HepG2 (cell line): ENCODE data around the gene UCHL3. TPM values are rescaled to one million over a fixed set of nuclear protein-coding genes. Genes with fewer than 3 reads are reported as not detected.

Source experiments
- E2F5 ChIP-seq: sonication (generic); formaldehyde crosslinking; conservative IDR thresholded peaks from 2 replicates; pipeline ENCODE4 v1.4.0; 2020; ENCODE audit warnings: missing genetic modification reagents
- IRF2 ChIP-seq: IDR thresholded peaks from 2 replicates; pipeline ENCODE4 v1.6.1; 2018; ENCODE audit warnings: missing genetic modification reagents, missing compliant biosample characterization
- KDM5B ChIP-seq: sonication (generic); formaldehyde crosslinking; IDR thresholded peaks from 2 replicates; pipeline ENCODE4 v1.4.0; 2020; ENCODE audit warnings: missing genetic modification reagents, mild to moderate bottlenecking, borderline replicate concordance
- KLF13 ChIP-seq: sonication (generic); formaldehyde crosslinking; IDR thresholded peaks from 2 replicates; pipeline ENCODE4 v1.4.0; 2020; ENCODE audit warnings: mild to moderate bottlenecking, missing genetic modification reagents
- LCORL ChIP-seq, 2 experiments: fragments of 450-650 bp in 1 of 2; sonication (generic) in 1 of 2; formaldehyde crosslinking in 1 of 2; IDR thresholded peaks; 2 replicates each; pipeline versions ENCODE4 v1.5.0 to v1.6.1; 2017 to 2020; ENCODE audit warnings: antibody characterized with exemption in 1 of 2, missing genetic modification reagents in 1 of 2
- MIXL1 ChIP-seq: IDR thresholded peaks from 2 replicates; pipeline ENCODE4 v1.6.1; 2016
- PAWR ChIP-seq: sonication (generic); formaldehyde crosslinking; IDR thresholded peaks from 2 replicates; pipeline ENCODE4 v1.4.0; 2020; ENCODE audit warnings: missing genetic modification reagents, mild to moderate bottlenecking, borderline replicate concordance
- RORA ChIP-seq: sonication (generic); formaldehyde crosslinking; IDR thresholded peaks from 2 replicates; pipeline ENCODE4 v1.5.0; 2020; ENCODE audit warnings: mild to moderate bottlenecking, missing genetic modification reagents, moderate library complexity
- SSRP1 ChIP-seq: IDR thresholded peaks from 2 replicates; pipeline ENCODE4 v1.6.1; 2016; ENCODE audit warnings: control low read depth
- ZBTB7A ChIP-seq: sonication (generic); formaldehyde crosslinking; IDR thresholded peaks from 2 replicates; pipeline ENCODE4 v1.8.0; 2022; ENCODE audit warnings: mild to moderate bottlenecking, missing genetic modification reagents
- ZFP91 ChIP-seq: sonication (generic); formaldehyde crosslinking; IDR thresholded peaks from 2 replicates; pipeline ENCODE4 v1.9.0; 2022; ENCODE audit warnings: missing genetic modification reagents, mild to moderate bottlenecking, borderline replicate concordance
- ZMYM3 ChIP-seq: sonication (generic); formaldehyde crosslinking; IDR thresholded peaks from 2 replicates; pipeline ENCODE4 v1.5.1; 2020; ENCODE audit warnings: mild to moderate bottlenecking, missing genetic modification reagents
- ZNF317 ChIP-seq: sonication (generic); formaldehyde crosslinking; IDR thresholded peaks from 2 replicates; pipeline ENCODE4 v1.5.0; 2020; ENCODE audit warnings: mild to moderate bottlenecking, missing genetic modification reagents
- ZNF430 ChIP-seq: sonication (generic); formaldehyde crosslinking; IDR thresholded peaks from 2 replicates; pipeline ENCODE4 v1.9.0; 2021; ENCODE audit warnings: mild to moderate bottlenecking, missing genetic modification reagents
- ZNF605 ChIP-seq: sonication (generic); formaldehyde crosslinking; IDR thresholded peaks from 2 replicates; pipeline ENCODE4 v1.8.0; 2022; ENCODE audit warnings: mild to moderate bottlenecking, missing genetic modification reagents
- ZNF615 ChIP-seq: sonication (generic); formaldehyde crosslinking; IDR thresholded peaks from 2 replicates; pipeline ENCODE4 v1.5.0; 2020; ENCODE audit warnings: mild to moderate bottlenecking, missing genetic modification reagents, borderline replicate concordance
- ZNF646 ChIP-seq: sonication (generic); formaldehyde crosslinking; IDR thresholded peaks from 2 replicates; pipeline ENCODE4 v1.9.0; 2021; ENCODE audit warnings: mild to moderate bottlenecking, missing genetic modification reagents
- ZNF878 ChIP-seq: sonication (generic); formaldehyde crosslinking; IDR thresholded peaks from 2 replicates; pipeline ENCODE4 v1.8.1; 2023; ENCODE audit warnings: mild to moderate bottlenecking, missing genetic modification reagents, moderate library complexity
- polyA plus RNA-seq, 8 experiments: library from polyadenylated mRNA; depleted of rRNA in 3 of 8; stranded (reverse) in 7 of 8; unstranded in 1 of 8; fragments of >200 nt; fragmentation: Illumina TruSeq in 4 of 8; extraction: Trizol in 4 of 8; gene quantifications; 2 replicates each; pipeline versions ENCODE4 v1.2.1 to v1.2.3, GENCODE V29; 2011 to 2016; ENCODE audit warnings: low read depth in 4 of 8, missing spikeins in 1 of 8, mixed read lengths in 1 of 8; ENCODE audit not compliant: insufficient read depth in 1 of 8
- total RNA-seq, 5 experiments: library from RNA; depleted of rRNA; stranded (reverse); fragments of >200 nt; fragmentation: Illumina TruSeq; extraction: Trizol; gene quantifications; 2 replicates each; pipeline ENCODE4 v1.2.3, GENCODE V29; 2016; ENCODE audit warnings: low read depth in 1 of 5

Gene UCHL3
- total and polyA plus RNA-seq, 2 of the 13 experiments (the other 11 are each of a cell fraction or from before 2014, with no cell fraction given) = 36.2 to 93.3 TPM

- TF ChIP-seq KDM5B (CRISPR knock-in tag) = peak; percentile 91; the same call in 1 of the 2 replicates
- TF ChIP-seq ZNF615 (CRISPR knock-in tag) = peak; percentile 49; the same call in 1 of the 2 replicates
- peak; percentile 76; the same call in 1 of the 2 replicates for TF ChIP-seq ZFP91 (CRISPR knock-in tag)
- peak; percentile 83 for TF ChIP-seq ZNF878
- no peak for TF ChIP-seq SSRP1 (CRISPR knock-in tag)
- TF ChIP-seq RORA = no peak
- TF ChIP-seq IRF2 (CRISPR knock-in tag) = peak; percentile 44; the same call in 1 of the 2 replicates
- 0 out of 2 replicates have a peak, but pooled peaks have one; percentile 17 for TF ChIP-seq ZNF317 (CRISPR knock-in tag)
- peak; percentile 8; the same call in 1 of the 2 replicates for TF ChIP-seq MIXL1
- TF ChIP-seq ZBTB7A = no peak
- no peak for TF ChIP-seq ZNF430 (CRISPR knock-in tag)
- no peak for TF ChIP-seq E2F5 (CRISPR knock-in tag)
- TF ChIP-seq ZMYM3 (CRISPR knock-in tag) = no peak
- 0 out of 2 replicates have a peak, but pooled peaks have one; percentile 67 for TF ChIP-seq PAWR (CRISPR knock-in tag)
- 0 out of 2 replicates have a peak, but pooled peaks have one; percentile 32 for TF ChIP-seq ZNF605 (CRISPR knock-in tag)
- no peak for TF ChIP-seq KLF13 (CRISPR knock-in tag)
- TF ChIP-seq LCORL (IDR thresholded peaks at IDR 0.05) = peak; percentile 49; the same call in 1 of the 2 replicates
- TF ChIP-seq LCORL (CRISPR knock-in tag; IDR thresholded peaks at IDR 0.05) = peak; percentile 70
- TF ChIP-seq ZNF646 = no peak
Observed at GRCh38 chr13:75537401-75538365, 11.9 kb upstream of the UCHL3 start, which contains the start of gene COMMD6 (continued).
